Testis (tissue), 2 donors: ENCODE data around the gene SMIM38.

Experiments
- POLR2A ChIP-seq: fragments of 450-650 bp; IDR thresholded peaks from one replicate; pipeline ENCODE4 v1.6.1; 2017; ENCODE audit warnings: antibody characterized with exemption, mild to moderate bottlenecking, moderate library complexity
- TF ChIP-seq, protein P1 (sequence below), 3 experiments: fragments of 450-650 bp in 2 of 3; fragments of 200-600 bp in 1 of 3; sonication (generic) in 1 of 3; IDR thresholded peaks; one replicate each; pipeline ENCODE4 v1.5.1; 2016 to 2019; ENCODE audit warnings: antibody characterized with exemption in 3 of 3, mild to moderate bottlenecking in 2 of 3, moderate library complexity in 1 of 3

GRCh38 chr11:69190796-69191536 is 35.2 kb downstream of the SMIM38 start:
- TF ChIP-seq, protein P1, sequence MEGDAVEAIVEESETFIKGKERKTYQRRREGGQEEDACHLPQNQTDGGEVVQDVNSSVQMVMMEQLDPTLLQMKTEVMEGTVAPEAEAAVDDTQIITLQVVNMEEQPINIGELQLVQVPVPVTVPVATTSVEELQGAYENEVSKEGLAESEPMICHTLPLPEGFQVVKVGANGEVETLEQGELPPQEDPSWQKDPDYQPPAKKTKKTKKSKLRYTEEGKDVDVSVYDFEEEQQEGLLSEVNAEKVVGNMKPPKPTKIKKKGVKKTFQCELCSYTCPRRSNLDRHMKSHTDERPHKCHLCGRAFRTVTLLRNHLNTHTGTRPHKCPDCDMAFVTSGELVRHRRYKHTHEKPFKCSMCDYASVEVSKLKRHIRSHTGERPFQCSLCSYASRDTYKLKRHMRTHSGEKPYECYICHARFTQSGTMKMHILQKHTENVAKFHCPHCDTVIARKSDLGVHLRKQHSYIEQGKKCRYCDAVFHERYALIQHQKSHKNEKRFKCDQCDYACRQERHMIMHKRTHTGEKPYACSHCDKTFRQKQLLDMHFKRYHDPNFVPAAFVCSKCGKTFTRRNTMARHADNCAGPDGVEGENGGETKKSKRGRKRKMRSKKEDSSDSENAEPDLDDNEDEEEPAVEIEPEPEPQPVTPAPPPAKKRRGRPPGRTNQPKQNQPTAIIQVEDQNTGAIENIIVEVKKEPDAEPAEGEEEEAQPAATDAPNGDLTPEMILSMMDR (IDR thresholded peaks at IDR 0.05), result no peak
- TF ChIP-seq POLR2A, result no peak
